CD4-positive, alpha-beta T cell treated with Interleukin-15 for 4 hours (primary cell): Measurements from ENCODE around the gene MALAT1.

Experiments
- DNase-seq: peaks from one replicate; pipeline ENCODE4 v3.0.0-alpha.2; 2020; ENCODE audit warnings: low spot score

The MALAT1 gene

DNA sequence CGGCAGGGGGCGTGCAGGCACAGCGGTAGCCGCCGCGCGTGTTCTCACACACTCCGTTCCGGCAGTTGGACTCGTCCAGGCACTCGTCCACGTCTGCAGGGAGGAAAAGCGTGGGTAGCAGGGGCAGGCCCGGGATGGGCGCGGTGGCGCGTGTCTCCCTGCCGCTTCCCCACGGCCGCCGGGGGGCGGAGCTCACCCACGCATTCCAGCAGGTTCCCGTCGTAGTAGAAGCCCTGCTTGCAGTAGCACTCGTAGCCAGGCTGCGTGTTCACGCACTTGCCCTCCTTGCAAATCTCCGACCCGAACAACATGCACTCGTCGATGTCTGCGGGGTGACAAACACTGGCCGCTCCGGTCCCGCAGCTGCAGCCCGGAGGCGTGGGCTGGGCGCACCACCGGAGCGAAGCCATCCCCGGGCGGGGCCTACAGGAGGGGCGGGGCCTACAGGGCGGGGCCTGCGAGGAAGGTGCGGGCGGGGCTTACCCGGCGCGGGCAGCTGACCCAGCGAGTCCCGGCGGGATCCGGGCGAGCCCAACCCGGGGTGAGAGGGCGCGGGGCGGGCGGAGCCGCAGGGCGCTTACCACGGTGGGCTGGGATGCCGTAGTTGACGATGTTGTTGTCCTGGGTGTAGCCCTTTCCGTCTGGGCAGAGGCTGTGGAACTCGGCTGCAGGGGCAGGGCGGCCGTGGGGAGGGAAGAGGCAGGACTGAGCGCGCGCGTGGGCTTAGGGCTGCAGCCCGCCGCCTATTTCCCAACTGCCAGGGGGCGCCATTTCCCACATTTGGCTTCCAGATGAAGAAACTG is 41.6 kb downstream of the MALAT1 start:
- DNase-seq = peak; percentile 89

DNA sequence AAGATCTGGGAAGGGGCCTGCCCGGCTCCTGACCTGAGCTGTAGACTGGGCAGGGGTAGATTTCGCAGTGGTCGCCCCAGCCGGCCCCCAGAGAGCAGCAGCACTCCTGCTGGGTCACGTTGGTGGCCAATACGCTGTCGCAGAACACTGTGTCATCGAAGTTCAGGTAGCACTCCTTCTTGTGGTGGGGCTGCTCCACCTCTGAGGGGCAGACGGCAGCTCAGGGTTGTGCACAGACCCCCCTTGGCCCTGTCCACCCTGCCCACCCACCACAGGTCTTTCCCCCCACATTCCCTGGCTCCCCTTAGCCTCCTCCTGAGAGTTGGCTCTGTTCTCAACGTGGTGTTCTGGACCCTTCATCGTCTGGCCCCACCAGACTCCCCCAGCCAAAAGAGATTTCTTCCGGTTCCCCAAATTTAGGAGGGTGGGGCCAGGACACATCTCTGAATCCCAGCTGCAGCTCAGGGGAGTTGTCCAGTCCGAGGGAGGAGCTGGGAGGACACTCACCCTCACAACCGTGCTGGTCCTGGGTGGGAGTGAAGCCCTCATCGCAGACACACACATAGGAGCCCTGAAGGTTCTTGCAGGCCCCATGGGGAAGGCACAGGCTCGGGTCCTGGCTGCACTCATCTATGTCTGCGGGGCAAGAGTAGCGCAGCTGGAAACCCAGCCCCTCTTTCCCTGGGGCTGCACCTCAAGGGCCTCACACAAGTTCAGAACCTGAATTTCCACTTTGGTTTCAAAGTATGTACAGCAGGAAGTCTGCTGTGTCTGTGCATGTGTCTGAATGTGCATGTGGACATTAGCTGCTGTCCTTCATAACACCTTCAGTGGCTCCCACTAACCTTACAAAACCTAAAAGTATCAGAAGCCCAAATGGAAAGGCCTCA is 42.5 kb downstream of the MALAT1 start:
- no peak for DNase-seq

DNA sequence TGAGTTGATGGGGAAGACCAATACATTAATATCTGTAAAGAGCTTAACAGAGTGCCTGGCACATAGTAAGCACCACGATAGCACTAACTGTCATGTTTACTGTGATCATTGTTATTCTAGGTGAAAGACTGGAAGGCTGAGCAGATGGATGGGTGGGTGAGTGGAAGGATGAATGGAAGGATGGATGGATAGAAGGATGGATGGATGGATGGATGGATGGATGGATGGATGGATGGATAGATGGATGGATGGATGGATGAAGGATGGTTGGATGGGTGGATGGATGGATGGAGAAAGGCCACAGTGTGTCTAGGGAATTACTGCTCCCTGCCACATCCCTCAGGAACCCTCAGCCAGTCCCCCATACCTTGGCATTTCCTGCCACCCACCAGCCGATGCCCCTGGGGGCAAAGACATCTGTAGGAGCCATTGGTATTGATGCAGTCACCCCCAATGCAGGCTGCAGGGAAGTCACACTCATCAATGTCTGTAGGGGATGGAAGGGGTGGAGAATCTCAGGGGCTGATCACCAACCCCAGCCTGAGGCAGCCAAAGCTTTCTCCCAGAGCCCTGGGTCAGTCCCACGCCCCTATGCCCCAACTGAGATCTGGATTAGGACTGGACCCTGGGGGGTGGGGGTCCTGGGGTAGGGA is 44.0 kb downstream of the MALAT1 start:
- DNase-seq = no peak

DNA sequence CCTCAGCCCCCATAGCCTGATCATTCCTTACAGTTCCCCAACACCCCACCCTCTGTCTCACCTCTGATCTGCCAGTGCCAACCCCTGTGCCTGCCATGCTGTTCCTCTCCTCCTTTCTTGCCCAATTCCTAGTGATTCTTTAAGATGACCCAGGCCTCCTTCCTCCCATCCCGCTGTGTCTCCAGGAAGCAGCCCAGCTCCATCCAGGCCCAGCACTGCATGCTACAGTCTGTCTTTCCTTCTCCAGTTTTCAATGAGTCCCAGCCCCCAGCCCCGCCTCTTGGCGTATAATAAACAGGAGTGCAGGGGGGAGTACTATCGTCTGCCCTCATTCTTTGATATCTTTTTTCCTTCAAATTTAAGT is 47.0 kb downstream of the MALAT1 start:
- no peak for DNase-seq

DNA sequence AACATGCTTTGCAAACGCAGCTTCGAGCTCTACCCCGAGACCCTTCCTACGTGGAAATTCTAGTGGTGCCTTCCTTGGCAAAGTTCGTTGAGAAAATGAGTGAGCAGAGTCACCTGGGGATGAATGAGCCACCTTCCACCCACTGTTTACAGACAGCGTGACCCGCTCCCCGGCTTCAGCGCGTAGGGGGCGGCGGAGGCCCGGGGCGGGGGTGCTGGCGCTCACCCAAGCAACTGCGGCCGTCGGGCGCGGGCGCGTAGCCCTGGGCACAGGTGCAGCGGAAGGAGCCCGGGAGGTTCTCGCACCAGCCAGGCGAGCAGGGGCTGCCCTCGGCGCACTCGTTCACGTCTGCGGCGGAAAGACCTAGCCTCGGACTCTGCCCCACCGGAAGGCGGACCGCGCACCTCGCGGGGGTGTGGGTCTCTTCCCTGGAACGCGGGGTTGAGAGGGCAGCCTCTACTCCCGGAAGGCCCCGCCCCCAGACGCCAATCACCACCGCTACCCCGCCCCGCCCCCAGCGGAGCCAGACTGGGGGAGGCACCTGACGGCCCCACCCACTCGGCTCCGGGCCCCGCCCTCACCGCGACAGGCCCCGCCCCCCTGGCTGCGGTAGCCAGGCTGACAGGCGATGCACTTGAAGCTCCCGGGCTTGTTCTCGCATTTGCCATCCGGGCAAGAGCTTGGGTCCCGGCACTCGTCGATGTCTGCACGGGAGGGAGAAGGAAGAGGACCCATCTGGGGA is 47.5 kb downstream of the MALAT1 start:
- peak; percentile 98 for DNase-seq

DNA sequence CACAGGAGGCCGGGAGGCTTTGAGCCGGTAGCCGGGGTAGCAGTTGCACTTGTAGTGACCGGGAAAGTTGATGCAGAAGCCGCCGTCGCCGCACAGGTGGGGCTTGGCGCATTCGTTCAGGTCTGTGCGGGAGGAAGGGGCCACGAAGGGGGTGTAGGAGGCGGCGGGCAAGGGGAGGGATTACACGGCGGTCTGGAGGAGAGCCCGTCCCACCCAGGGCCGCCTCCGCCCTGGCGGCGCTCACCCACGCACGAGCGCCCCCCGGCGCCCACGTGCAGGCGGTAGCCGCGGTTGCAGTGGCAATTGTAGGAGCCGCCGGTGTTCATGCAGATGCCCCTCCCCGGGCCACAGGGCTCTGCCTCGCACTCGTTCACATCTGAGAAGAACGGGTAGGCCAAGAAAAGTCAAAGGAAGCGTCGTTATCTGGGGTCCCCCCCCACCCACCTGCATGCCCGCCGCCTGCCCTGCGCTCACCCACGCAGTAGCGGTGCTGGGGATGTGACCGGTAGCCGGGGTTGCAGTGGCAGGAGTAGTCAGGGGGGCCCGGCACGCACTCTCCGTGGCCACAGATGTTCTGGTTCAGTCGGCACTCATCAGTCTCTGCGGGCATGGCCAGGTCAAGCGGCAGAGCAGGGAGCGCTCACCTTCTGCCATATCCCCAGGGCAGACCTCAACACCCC is 48.7 kb downstream of the MALAT1 start:
- peak; percentile 53 for DNase-seq

DNA sequence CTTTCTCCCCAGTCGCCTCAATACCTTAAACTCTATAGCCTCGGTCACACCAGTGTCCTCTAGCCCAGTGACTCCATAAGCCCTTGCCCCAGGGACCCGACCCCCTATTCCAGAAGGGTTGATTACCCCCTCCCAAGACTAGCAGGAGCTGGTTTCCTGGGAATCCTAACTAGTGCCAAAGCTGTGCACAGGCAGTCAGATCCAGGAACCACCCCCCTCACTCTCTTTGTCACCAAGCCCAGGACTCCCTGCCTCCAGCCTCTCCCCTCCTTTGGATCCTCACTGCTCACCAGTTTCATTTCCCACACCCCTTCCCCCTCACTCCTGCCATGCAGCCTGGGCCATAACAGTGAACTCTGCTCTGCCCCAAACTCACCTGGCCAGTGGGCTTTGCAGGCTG is 49.5 kb downstream of the MALAT1 start:
- no peak for DNase-seq

DNA sequence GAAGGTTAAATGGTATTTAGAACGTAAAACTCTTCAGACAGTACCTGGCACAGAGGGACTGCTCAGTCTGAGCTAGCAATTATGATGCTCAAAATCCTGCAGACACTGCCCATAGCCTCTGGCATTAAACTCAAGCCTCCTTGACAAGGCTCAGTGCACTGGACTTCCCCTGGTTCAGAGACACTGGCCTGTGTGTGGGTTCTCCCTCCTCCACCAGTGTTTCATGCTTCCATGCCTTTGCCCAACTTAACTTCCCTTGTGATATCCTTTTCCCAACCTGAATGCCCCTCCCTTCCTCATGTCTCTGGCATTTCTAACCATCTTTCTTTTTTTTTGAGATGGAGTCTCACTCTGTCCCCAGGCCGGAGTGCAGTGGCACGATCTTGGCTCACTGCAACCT is 50.3 kb downstream of the MALAT1 start:
- no peak for DNase-seq

DNA sequence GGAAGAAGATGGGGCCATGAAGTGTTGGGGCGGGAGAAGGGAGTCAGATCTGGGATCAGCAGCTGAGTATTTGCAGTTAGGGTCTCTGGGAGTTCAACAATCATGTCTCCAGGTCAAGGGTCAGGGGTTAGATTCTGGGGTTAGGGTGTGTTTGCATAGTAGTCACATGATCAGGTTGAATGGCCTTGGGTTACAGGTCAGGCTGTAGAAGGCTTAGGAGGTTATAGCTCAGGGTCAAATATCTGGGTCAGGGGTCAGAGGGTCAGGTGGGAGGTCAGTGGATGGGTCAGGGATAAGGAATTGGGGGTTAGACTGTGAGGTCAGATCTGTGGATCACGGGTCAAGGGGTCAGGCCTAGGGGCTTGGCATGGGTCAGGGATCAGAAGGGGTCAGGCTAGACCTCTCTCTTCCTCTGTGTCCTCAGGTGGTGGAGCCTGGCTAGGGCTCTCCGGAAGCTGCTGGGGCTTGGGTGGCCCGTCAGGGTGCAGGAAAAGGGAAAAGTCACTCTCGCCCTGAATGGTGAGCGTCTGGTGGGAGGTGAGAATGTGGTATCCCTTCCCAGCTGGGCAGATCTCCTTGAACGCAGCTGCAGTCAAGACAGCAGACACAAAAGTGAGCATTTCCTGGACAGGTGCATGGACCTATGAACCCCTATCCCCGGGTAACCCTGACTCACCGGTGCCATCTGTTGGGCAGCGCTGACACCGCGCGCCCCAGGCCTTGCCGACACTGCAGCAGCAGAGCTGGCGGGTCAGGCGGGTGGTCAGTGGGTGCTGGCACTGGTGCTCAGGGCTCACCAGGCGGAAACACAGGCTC is 52.9 kb downstream of the MALAT1 start:
- DNase-seq = peak; percentile 66

DNA sequence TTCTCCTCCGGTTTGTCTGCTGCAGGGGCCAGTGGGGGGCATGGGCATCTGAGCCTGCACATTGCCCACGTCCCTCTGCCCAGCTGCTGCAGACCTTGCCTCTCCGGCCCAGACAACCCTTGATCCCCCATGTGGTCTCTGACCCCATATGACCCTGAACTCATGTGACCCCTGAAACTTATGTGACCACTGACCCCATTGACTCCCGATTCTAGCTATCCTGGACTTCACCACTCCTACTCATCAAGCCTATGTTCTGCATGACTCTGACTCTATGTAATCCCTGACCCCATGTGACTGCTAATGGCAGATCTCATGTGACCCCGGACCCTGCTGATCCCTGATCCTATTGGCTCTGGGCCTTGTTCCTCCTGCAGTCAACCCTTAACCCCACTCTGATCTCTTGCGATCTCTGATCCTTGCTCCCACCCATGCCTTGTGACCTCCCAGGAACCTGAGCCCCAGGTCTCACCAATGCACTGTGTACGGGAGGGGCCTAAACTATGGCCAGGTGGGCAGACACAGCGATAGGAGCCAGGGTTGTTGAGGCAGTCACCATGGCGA is 53.6 kb downstream of the MALAT1 start:
- no peak for DNase-seq

DNA sequence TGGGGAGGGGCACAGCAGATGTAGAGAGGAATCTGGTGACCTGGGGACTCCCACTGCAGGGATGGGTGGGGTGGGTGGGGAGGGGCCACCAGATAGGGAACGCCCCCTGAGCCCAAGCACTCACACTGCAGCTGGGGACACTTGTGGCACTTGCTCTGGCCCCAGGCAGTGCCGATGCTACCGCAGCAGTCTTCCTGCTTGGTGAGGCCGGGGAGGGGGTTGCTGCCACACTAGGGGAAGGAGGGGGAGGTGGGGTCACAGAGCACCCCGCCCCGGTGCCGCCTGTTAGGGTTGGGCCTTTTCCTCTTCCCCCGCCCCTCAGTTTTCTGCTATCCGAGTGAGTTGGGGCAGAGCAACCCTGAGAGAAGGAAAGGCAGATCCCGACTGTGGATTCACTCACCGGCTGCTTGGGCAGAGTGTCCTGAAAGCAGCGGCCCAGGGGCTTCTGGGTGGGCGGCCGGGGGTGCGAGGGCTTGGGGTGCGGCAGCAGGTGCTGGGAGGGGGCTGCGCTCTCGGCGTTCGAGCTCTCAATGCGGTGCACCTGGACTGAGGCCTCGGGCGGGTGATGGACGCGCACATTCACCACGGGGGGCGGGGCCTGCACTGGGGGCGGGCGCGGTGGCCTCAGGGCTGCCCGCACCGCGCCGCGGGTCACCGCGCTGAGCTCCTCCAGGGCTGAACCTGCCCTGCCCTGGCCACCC is 54.6 kb downstream of the MALAT1 start:
- DNase-seq = peak; percentile 79

DNA sequence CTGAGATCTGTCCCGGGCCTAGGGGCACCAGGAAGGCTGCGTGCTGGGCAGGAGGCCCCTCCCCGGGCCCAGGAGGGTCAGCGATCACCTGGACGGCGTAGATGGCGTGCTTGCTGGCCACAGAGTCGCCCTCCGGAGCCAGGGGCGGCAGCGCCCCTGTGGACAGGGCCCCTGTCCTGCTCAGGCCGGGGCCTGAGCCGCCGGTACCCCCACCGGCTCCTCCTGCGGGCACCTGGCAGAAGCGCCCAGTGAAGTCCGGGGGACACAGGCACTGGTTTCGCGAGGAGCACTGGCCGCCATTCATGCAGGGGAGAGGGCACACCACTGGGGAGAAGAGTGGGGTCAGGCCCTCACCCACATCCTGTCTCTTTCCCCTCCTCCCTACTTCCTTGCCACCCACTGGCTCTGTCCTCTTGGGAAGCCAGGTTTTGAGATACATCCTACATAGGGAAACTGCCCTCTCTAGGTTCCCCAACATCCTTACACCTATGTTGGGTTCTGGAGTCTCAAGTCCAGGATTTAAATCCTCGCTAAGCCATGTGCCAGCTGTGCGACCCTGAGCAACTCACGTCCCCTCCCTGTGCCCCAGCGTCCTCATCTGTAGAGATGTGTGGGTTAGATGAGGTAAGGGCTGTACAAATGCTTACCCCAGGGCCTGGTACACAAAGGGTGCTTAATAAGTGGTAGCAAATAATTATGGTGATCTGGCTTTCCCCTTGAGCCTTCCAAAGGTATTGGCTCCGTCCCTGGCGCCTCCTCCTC is 55.4 kb downstream of the MALAT1 start:
- DNase-seq = no peak

DNA sequence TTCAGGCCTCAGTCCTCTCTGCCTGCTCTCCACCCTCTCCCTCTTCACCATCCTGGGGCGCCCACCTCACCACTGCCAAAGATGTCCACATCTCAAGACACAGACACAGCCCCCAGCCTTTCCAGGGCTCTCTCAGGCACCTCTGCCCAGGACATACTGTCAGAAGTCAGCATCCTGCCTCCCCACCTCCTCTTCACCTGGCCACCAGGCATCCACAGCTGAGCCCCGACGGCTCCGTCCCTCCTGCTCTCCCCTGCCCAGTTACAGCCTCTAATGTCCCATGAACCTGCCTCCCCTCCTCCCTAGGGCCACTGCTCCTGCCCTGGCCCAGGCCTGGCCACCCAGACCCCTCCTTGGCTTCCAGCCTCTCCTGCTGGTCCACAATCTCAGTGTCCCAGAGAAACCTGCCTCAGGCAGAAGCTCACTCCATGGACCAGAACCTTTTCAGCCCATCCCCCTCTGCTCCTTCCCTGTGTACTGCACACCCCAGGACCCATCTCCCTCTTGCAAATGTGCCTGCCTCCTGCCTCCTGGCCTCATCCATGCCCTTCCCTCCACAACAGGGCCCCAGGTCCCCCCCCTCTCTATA is 56.1 kb downstream of the MALAT1 start:
- no peak for DNase-seq

DNA sequence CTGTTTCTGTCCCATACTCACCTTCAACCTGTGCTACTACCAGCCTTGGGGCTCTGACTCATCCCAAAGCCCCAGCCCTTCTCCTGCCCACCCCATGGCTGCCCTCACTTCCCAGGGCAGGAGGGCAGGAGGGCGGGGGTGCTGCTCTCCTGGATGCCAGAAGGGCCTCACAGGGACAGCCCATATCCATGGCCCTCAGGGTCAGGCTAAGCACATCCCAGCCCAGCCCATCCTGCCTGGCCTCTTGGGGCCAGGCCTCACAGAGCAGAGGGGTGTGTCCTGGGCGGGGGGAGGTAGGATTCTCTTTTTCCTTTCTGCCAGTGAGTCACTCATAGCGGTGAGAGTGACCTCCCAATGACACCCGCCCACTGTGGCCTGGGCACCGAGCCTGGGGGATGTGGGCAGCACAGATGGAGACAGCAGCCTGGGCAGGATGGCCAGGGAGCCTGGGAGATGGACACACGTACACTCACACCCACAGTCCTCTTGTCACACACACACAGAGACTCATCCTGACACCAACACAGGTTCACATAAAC is 56.9 kb downstream of the MALAT1 start:
- no peak for DNase-seq
